ENCODE measurements around the gene RAB42. TPM values are rescaled to one million over a fixed set of nuclear protein-coding genes. Genes with fewer than 3 reads are reported as not detected.

RAB42 gene
- total RNA-seq, 1 experiment from 2014 or later, result 13.2 TPM

DNA sequence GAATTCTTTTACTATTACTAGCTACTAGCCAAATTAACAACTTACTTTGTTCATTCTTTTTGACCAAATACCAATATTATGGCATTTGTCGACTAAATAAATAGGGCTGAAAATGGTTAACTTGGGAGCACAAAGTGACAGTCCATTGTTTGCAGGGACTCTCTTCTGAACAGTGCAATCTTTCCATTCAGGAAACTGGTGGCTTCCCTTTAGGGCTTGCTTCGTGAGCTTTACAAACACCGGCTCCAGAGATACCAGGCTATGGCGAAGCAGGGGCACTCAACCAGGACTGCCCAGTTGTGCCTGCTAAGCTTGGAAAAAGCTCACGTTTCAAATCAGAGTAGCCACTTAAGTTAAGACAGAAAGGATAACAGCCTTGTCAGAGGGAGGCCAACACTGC is 12.3 kb downstream of the RAB42 start:
- WGBS (ENCODE audit: extremely low coverage, insufficient read length, low lambda C conversion rate), result no CpG with 5 or more reads among the region's 5 CpGs
- H3K27ac Mint-ChIP-seq, result no peak overlapping the region

More for the DNA sequence above, 12.3 kb downstream of the RAB42 start:
- H3K27me3 ChIP-seq (ENCODE audit: insufficient read depth, low read length), result no peaks in the 10 kb centered on the region
- no peak overlapping the region for H3K23ac ChIP-seq (ENCODE audit: insufficient read length, low read depth, low read length)
- H2AFZ ChIP-seq (ENCODE audit: low read length), result no peak overlapping the region
- no peak overlapping the region for H2BK20ac ChIP-seq (ENCODE audit: low read depth, low read length, poor library complexity, severe bottlenecking)
- no peak overlapping the region for H3K4me2 ChIP-seq (ENCODE audit: insufficient read depth, insufficient read length, low read length)
- H4K5ac ChIP-seq (ENCODE audit: insufficient read length, low read depth, low read length), result no peak overlapping the region
- DNase-seq, result no peak
- H3K4ac ChIP-seq (ENCODE audit: low read depth, low read length), result no peak overlapping the region
- peaks cover 5 to 28% (median 15%) of the 10 kb centered on the region in 3 experiments for H3K36me3 Mint-ChIP-seq (ENCODE audit: insufficient read depth in 1 of 3, low read depth in 3 of 3)
- H3K27me3 Mint-ChIP-seq (ENCODE audit: low read depth), result no peaks in the 10 kb centered on the region
- no peak overlapping the region for H3K27ac ChIP-seq (ENCODE audit: insufficient read length, low read depth, low read length)
- no peak overlapping the region for H2AK5ac ChIP-seq (ENCODE audit: insufficient read length, low read length)
- no peak overlapping the region for H4K8ac ChIP-seq (replicated peaks; ENCODE audit: insufficient read length, low read depth, low read length)
- H4K91ac ChIP-seq (ENCODE audit: insufficient read length, low read depth, low read length), result no peak overlapping the region
- H3K4me1 ChIP-seq (ENCODE audit: insufficient read depth, low read length), result no peaks in the 10 kb centered on the region
- H3K79me1 ChIP-seq (ENCODE audit: insufficient read depth, low read depth, low read length, poor library complexity, severe bottlenecking), result no peaks in the 10 kb centered on the region
- no peak overlapping the region for H2BK5ac ChIP-seq (ENCODE audit: insufficient read length, low read length)
- no peak overlapping the region for H3T11ph ChIP-seq (ENCODE audit: low read length)
- TF ChIP-seq, protein P1, sequence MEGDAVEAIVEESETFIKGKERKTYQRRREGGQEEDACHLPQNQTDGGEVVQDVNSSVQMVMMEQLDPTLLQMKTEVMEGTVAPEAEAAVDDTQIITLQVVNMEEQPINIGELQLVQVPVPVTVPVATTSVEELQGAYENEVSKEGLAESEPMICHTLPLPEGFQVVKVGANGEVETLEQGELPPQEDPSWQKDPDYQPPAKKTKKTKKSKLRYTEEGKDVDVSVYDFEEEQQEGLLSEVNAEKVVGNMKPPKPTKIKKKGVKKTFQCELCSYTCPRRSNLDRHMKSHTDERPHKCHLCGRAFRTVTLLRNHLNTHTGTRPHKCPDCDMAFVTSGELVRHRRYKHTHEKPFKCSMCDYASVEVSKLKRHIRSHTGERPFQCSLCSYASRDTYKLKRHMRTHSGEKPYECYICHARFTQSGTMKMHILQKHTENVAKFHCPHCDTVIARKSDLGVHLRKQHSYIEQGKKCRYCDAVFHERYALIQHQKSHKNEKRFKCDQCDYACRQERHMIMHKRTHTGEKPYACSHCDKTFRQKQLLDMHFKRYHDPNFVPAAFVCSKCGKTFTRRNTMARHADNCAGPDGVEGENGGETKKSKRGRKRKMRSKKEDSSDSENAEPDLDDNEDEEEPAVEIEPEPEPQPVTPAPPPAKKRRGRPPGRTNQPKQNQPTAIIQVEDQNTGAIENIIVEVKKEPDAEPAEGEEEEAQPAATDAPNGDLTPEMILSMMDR (conservative IDR thresholded peaks at IDR 0.05), result no peak
- H3K4me3 Mint-ChIP-seq, result no peak overlapping the region
- no peaks in the 10 kb centered on the region for H3K79me2 ChIP-seq (ENCODE audit: insufficient read depth, low read length)
- no peak overlapping the region for H3K9ac ChIP-seq (ENCODE audit: extremely low read depth, insufficient read length, low read length)
- H3K56ac ChIP-seq (ENCODE audit: insufficient read length, low read depth, low read length), result no peak overlapping the region
- H3K14ac ChIP-seq (ENCODE audit: insufficient read depth, low read length), result no peak overlapping the region
- no peak overlapping the region for H3K18ac ChIP-seq (ENCODE audit: insufficient read length, low read depth, low read length)
- H3K9me3 ChIP-seq (ENCODE audit: control insufficient read depth, low read depth, low read length), result no peaks in the 10 kb centered on the region
- H3K9me3 Mint-ChIP-seq, result no peaks in the 10 kb centered on the region
- no peak overlapping the region for H2BK15ac ChIP-seq (ENCODE audit: low read depth, low read length)
- H3K4me1 Mint-ChIP-seq, result peaks cover 5 to 19% of the 10 kb centered on the region in 2 experiments
- no peaks in the 10 kb centered on the region for H4K20me1 ChIP-seq (ENCODE audit: control insufficient read depth, insufficient read depth, insufficient read length)
- H2BK12ac ChIP-seq (ENCODE audit: insufficient read length, low read depth, low read length), result no peak overlapping the region
- H3K23me2 ChIP-seq (ENCODE audit: insufficient read length, low read depth, low read length, poor library complexity, severe bottlenecking), result no peaks in the 10 kb centered on the region
- no peak overlapping the region for H2BK120ac ChIP-seq (ENCODE audit: low read depth, low read length, poor library complexity, severe bottlenecking)

Data from H9 (cell line).